Measurements from ENCODE around the gene PRR16.

DNA sequence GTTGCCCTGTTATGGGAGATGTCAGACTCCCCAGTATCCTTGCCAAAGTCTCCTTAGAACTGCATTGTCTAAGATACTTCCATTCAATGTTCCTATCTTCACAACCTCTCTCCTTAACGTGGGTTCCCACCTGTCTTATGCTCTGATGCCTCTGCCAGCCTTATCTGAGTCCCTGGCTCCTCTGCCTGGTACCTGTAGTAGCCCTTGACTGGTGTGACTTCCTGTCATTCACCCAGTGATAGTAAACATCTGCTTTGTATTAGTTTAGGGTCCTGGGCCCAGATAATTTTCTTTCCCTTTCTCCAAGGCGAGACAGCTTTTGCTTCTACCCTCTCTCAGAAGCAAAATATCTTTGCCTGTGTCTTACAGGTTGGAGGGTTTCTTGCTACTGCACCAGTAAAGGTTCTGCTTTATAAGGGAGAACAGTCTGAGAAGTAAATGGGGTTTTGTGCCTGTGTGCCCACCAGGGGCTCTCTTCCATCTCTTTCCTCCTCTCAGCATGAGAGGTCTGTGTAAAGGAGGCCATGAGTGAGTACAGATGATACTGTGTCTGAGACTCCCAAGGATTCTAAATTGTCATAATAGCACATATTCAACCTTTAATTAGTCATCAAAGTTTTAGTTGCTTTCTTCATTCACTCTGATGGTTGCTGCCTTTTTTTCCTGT, 220.8 kb downstream of the PRR16 start:
- TF ChIP-seq, protein P1, sequence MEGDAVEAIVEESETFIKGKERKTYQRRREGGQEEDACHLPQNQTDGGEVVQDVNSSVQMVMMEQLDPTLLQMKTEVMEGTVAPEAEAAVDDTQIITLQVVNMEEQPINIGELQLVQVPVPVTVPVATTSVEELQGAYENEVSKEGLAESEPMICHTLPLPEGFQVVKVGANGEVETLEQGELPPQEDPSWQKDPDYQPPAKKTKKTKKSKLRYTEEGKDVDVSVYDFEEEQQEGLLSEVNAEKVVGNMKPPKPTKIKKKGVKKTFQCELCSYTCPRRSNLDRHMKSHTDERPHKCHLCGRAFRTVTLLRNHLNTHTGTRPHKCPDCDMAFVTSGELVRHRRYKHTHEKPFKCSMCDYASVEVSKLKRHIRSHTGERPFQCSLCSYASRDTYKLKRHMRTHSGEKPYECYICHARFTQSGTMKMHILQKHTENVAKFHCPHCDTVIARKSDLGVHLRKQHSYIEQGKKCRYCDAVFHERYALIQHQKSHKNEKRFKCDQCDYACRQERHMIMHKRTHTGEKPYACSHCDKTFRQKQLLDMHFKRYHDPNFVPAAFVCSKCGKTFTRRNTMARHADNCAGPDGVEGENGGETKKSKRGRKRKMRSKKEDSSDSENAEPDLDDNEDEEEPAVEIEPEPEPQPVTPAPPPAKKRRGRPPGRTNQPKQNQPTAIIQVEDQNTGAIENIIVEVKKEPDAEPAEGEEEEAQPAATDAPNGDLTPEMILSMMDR (IDR thresholded peaks at IDR 0.05) = no peak
- TF ChIP-seq POLR2A (IDR thresholded peaks at IDR 0.05) (no peak), EP300 (IDR thresholded peaks at IDR 0.05) (no peak)
